HG03095 (cell line): ENCODE data around the gene MTCH1.

Experiments
- ATAC-seq: cut with Tn5 transposase; IDR thresholded peaks from one replicate; pipeline ENCODE4 v1.9.1; 2021; ENCODE audit warnings: moderate library complexity; ENCODE audit not compliant: unreplicated experiment

The MTCH1 gene

DNA sequence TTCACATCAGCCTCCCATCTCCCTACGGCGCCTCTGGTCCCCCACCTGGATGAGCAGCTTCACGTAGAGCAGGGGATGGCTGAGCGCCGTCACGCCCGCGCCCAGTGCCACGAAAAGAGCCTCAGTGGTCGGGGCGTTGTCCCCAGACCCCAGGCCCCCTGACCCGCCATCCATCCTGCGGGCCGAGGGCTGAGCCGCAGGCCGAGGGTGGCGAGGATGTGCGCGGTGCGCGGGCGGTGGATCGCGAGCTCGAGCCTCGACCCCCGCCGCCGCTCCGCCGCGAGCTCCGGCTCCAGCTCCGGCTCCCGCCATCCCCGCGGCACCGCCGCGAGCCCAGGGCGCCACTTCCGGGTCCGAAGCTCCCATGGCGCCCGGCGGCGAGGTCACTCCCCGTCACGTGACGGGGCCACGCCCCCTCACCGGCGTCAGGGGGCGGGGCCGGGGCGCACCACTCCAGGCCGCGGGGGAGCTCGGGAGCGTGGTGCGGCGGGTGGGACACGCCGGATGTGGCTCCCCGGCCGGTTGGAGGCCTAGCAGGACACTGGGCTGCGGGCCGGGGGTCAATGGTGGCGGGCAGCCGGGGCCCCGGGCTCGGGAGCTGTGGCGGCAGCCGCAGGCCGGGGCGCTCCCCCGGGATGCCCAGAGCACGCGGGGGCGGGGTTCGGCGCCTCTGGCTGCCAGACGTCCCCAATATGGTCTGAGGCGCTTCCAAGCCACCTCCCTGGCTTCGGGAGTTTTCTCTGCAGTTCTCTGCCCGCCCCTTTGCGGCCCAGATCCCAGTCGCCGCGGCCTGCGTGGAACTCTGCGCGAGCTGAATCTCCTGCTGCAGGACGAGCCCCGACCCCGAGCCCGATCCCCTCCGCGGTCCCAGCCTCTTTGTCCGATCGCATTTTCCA is at the start of gene MTCH1:
Gene MTCH1, minus strand, starts transcription at position 389 of the 896 bp plus-strand sequence. Its CDS starts 23 bp downstream, at position 366.
- peak; percentile 58 for ATAC-seq

GRCh38 chr6:37033819-37034795 is 48.1 kb upstream of the MTCH1 start:
- no peak for ATAC-seq

GRCh38 chr6:37033255-37033654 is 47.3 kb upstream of the MTCH1 start:
- peak; percentile 53 for ATAC-seq

- no peak for ATAC-seq
Observed at GRCh38 chr6:37032239-37032638, 46.2 kb upstream of the MTCH1 start.

- ATAC-seq, result no peak
Observed at GRCh38 chr6:37030599-37030998, 44.6 kb upstream of the MTCH1 start.

DNA sequence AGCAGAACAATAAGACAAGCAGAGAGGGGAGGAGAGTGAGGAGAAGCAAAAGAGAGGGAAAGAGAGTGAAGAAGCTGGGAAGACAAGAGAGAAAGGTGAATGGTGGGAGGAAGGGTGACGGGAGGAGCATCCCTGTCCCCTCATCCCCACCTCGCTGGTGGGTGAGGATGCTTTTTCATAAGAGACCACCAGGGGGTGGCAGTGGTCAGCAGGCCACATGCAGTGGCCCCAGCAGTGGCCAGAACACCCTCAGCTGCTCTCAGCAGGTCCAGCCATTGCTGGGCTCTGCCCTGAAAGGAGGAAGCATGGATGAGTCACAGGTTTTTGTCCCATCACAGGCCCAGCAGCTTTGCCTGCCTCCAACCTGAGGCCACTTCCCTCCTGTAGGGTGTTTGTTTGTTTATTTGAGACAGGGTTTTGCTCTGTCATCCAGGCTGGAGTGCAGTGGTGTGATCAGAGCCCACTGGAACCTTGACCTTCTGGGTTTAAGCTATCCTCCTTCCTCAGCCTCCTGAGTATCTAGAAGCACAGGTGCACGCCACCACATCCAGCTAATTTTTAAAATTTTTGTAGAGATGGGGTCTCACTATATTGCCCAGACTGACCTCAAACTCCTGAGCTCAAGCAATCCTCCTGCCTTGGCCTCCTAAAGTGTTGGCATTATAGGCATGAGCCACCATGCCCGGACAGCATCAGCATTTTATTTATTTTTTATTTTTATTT is 43.4 kb upstream of the MTCH1 start:
- no peak for ATAC-seq

GRCh38 chr6:37027811-37028469 is 41.9 kb upstream of the MTCH1 start:
- no peak for ATAC-seq

- no peak for ATAC-seq
Observed at GRCh38 chr6:37027036-37027720, 41.2 kb upstream of the MTCH1 start.

GRCh38 chr6:37025621-37026466 is 39.8 kb upstream of the MTCH1 start:
- no peak for ATAC-seq

DNA sequence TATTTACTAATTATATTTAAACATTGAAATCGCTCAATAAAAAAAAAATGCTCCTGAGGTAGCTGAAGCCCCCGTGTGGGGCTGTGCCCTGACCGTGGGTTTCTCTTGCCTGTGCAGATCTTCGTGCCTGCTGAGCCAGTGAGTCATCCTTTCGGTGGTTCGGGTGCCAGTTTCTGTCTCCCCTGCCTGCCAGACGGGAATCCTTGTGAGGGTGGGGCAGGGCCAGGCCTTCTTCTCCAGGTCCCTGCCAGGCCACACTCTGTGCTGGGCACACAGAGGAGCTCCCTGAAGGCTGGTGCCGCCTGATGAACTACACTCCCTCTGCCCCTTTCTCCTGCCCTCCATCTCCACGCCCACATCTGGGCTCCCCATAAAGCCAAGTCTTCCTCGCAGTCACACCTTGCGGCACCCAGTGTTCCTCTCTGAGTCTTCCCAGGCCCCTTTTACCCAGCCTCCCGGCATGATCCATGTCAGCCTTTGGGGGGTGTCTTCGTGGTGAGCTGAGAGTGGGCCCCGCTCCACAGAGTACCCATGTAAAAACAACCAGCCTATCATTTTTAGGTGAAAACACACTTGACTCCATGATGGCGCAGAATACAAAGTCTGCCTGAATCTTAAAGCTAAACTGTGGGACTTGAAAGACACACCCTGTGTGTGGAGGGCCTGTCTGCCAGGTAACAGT is 38.8 kb upstream of the MTCH1 start:
- ATAC-seq, result no peak

- ATAC-seq, result no peak
Observed at GRCh38 chr6:37022135-37022863, 36.3 kb upstream of the MTCH1 start.

DNA sequence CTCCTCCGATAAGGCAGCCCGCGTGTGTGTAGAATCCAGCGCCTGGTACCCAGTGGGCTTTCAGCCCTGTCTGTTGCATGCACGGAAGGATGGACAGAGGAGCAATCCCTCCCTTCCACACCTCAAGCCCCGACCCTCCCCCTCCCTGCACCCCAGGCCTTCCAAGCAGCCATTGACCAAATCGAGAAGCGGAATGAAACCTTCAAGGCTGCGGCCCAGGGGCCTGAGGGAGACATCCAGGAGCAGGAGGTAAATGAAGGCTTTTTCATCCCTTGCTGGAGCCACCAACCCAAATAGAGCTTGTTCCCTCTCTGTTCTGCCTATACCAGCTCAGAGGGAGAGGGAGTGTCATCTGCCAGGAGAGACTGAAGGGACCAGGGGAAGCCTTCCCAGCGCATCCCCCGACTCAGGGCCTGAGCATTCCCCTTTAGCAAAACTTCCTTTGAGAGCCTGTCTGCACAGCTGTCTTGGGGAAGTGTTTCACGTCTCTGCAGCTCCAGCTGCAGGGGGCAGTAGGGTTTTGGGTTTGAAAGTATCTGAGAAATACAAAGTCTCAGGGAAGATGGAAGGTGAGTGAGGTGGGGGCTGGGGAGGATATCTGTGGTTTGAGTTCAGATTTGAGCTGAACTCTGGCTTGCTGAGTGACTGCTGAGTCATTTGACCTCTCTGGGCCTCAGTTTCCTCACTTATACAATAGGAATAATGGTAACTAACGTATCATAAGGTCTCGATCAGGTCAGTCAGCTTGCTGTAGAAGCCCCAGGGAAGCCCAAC is 35.5 kb upstream of the MTCH1 start:
- no peak for ATAC-seq

DNA sequence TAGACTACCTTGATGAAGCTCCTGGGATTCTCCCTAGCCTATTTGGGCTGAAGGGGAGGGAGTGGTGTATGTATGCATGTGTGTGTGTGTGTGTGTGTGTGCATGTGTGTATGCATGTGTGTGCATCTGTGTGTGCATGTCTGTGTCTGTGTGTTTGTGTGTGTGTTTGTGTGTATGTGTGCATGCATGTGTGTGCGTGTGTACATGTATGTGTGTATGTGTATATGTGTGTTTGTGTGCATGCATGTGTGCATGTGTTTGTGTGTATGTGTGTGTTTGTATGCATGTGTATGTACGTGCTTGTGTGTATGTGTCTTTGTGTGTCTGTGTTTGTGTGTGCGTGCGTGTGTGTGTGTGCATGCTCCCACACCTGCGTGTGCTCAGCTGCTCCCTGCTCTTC is 34.8 kb upstream of the MTCH1 start:
- no peak for ATAC-seq

DNA sequence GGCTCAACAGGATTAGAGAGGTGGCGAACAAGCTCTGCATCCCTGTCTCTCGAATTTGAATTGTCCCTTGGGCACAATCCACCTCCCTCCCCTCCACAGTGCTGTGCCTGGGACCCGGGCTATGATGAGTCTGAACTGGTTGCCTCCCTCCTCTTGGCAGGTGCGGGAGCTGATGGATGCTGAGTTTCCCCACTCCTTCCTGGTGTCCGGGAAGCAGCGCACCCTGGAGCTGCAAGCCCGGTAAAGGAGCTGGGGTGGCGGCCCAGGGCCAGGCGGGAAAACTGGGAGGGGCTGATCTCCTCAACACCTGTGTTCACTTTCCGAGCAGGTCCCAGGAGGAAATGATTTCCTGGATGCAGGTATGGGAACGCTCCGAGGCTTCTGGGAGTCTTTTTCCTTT is 34.4 kb upstream of the MTCH1 start:
- no peak for ATAC-seq

- no peak for ATAC-seq
Observed at GRCh38 chr6:37019065-37019450, 33.1 kb upstream of the MTCH1 start.

DNA sequence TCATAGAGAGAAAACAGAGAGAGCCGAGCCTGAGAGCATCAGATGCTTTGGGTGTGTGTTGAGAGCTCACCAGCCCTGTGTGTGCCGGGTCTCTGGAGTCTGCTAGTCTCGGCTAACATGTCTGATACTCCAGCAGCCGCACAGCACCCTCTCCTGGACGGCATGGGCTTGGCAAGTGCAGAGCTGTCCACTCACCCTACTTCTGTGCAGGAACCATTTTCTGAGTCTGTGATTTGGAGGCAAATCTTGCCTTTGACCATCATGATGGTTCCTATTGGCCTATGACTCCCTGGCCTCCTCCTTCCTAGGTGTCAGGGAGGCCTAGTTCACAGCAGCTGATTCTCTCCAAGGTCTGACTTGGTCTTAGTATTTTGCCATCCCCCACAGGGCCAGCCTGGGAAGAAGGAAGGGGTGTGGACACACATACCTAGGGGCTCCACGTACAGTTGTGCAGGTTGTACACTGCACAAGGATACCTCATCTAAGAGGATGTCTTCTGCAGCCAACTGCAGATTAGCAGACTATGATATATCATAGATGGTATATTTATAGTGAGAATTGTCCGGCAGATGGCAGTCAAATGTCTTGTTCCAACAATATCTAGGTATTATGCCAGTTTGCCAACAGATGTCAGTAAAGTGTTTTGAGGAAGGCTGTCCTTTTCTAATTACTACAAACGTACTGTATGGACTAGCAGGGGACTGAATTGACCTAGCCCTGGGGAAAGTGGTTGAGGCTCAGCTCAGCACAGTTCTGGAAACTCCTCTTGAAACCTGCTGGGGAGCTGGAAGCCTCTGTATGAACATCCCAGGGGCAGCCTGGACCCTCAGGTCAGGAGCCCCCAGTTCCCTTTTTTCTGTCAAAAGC is 32.4 kb upstream of the MTCH1 start:
- peak; percentile 83 for ATAC-seq
